ENCODE data around the gene PAPOLB.
"Not testable (repeated sequence)": the region's sequence is repeated elsewhere in the genome, so short reads cannot be mapped to it uniquely, and the experiment has no call there.

Gene PAPOLB

DNA sequence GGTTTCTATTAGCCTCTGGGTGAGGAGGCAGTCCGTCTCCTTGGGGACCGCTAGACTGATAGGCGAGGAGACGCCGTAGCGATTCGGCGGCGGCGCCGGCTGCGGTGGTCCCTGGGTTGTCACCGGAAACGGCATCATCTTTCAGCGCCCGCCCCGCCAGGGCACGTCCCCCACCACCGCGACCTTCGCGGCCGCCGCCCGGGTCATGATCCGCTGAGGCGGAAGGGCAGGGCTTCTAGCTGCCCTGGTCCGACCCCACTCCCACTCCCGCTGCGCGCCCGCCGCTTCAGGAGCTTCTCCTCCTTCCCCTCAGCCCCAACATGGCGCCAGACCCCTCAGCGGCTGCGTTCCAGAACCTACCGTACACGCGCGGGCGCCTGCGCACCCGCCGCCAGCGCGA is at the start of gene PAPOLB:
Gene PAPOLB (minus strand): TSS at position 358 of the 400 bp plus-strand sequence. CDS start 220 bp downstream, at position 138.
- DNase-seq: no peak
- in situ Hi-C loops (cut with HindIII; ENCODE audit: low pct_ligation_motif_present, low pct_unique_long_range_greater_than_20kb, low sequenced_read_pairs): no loop called here

DNA sequence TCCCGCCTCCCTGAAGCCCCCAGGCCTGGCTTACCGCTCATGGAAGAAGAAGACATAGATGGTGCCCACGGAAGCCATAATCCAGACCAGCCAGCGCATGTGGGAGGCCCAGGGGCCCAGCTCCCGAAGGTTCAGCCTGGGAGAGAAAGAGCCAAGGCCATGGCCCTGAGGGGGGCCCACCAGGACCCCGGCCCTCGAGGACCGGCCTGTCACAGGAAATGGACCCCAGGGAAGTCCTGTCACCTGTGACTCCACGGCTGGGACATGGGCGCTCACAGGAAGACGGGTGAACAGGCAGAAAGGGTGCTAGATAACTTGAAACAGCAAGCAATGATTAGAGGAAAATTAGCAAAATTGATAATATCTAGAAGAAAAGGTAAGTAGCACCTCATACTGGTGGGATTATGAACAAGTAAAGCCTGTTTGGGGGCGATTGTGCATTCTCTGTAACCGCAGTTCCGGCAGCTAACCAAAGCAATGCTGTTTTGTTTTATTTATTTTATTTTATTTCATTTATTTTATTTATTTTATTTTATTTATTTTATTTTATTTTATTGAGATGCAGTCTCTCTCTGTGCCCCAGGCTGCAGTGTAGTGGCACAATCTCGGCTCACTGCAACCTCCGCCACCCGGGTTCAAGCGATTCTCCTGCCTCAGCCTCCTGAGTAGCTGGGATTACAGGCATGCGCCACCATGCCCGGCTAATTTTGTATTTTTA is 49.4 kb upstream of the PAPOLB start:
- in situ Hi-C loops (cut with HindIII; ENCODE audit: low pct_ligation_motif_present, low pct_unique_long_range_greater_than_20kb, low sequenced_read_pairs): no loop called here
- DNase-seq: no peak

DNA sequence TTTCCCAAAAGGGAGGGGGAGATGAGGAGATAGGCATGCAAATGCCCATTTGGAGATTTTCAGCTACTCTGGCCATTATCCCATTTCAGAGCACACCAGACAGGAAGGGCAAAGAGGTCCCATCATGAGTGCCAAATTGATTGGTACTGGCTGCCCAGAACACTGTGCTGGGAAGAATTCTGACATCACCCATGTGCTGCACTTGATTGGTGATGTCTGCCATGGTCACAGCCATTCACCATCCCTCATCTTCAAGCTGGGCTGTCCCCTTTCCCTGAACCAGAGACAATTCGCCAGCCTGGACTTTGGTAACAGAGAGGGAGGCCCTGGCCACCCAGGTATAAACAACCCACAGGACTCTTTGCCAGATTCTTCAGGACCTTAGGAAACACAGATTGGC is 44.9 kb upstream of the PAPOLB start:
- DNase-seq: no peak
- in situ Hi-C loops (cut with HindIII; ENCODE audit: low pct_ligation_motif_present, low pct_unique_long_range_greater_than_20kb, low sequenced_read_pairs): no loop called here

DNA sequence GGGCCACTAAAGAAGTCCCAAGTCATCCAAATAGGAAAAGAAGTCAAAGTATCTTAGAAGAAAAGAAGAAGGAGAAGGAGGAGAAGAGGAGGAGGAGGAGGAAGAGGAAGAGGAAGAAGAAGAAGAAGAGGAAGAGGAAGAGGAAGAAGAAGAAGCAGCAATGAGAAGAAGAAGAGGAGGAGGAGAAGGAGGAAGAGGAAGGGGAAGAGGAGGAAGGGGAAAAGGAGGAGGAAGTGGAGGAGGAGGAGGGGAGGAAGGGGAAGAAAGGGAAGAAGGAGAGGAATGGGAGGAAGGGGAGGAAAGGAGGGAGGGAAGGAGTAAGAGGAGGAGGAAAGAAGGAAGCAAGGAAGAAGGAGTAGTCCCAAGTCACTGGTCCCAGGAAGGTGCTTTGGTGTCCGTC is 43.3 kb upstream of the PAPOLB start:
- DNase-seq: no peak
- in situ Hi-C loops (cut with HindIII; ENCODE audit: low pct_ligation_motif_present, low pct_unique_long_range_greater_than_20kb, low sequenced_read_pairs): no loop called here

DNA sequence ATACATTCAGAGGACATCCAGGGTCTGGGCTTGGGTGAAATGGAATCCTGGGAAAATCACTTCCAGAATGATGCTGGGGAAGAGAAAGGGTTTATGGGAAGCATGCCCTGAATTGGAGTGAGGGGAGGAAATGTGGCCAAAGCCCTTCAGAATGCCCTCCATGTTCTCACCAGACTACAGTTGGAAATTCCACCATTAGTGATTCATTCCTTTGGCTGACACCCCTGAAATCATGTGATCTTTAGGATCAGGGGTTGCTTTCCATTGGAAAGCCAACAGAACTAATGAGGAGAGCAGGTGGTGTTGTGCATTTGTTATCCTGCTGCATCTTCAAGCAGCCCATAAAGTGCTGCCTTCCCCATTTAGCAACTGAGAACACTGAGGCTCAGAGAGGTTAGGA is 42.5 kb upstream of the PAPOLB start:
- in situ Hi-C loops (cut with HindIII; ENCODE audit: low pct_ligation_motif_present, low pct_unique_long_range_greater_than_20kb, low sequenced_read_pairs): no loop called here
- no peak for DNase-seq

DNA sequence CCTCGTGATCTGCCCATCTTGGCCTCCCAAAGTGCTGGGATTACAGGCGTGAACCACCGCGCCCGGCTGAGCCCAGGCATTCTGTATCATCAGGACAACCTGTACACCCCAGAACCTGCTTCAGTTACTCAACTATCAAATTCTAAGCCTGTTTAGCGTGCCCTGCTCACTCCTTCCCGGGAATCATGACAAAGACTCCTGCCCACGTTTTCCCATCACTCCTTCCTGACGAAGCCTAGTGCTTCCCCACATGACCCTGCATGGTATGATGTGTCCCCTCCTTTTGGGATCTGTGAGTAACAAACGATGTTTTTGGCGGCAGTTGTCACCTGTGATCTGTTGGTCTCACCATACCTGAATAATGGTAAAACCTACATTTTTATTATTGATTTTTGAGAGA is 33.9 kb upstream of the PAPOLB start:
- no peak for DNase-seq
- in situ Hi-C loops (cut with HindIII; ENCODE audit: low pct_ligation_motif_present, low pct_unique_long_range_greater_than_20kb, low sequenced_read_pairs): no loop called here

DNA sequence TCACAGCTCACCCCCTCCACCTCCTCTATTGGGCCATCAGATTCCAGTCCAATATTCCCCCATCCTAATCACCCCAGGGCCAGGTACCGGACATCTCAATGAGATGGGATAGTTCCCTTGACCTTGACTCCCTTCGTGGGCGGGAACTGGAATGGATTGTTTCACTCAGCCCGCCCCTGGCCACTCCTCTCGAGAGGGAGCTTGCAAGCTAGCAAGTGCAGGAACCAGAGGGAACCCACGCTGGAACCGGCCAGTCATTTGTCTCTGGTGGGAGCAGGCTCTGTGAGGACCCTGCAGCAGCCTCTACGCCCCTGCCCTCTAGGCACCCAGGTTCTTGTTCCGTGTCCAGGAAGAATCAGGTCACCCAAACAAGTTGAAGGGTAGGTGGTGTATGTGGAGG is 32.7 kb upstream of the PAPOLB start:
- no peak for DNase-seq
- in situ Hi-C loops (cut with HindIII; ENCODE audit: low pct_ligation_motif_present, low pct_unique_long_range_greater_than_20kb, low sequenced_read_pairs): no loop called here

DNA sequence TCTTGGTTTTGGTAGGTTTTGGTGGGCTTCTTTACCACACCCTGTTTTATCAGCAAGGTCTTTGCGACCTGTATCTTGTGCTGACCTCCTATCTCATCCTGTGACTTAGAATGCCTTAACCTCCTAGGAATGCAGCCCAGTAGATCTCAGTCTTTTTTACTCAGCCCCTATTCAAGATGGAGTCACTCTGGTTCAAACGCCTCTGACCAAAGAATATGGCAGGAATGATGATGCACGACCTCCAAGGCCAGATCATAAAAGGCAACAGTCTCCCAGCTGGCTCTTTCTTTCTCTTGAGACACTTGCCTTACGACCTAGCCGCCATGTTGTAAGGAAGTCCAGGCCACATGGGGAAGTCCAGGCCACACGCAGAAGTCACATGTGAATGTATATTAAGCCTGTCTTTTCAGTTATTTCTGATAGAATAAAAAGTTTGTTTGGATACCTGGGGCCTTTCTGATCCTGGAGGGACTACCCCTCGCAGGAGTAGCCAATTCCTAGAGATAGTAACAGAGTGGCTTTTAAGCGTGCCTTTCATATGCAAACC is 32.2 kb upstream of the PAPOLB start:
- no peak for DNase-seq
- in situ Hi-C loops (cut with HindIII; ENCODE audit: low pct_ligation_motif_present, low pct_unique_long_range_greater_than_20kb, low sequenced_read_pairs): no loop called here

DNA sequence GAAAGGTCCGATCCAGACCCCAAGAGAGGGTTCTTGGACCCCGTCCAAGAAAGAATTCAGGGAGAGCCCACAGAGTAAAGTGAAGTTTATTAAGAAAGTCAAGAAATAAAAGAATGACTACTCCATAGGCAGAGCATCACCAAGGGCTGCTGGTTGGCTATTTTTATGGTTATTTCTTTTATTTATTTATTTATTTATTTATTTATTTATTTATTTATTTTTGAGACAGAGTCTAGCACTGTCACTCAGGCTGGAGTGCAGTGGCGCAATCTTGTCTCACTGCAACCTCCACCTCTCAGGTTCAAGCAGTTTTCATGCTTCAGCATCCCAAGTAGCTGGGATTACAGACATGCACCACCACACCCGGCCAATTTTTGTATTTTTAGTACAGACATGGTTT is 31.4 kb upstream of the PAPOLB start:
- in situ Hi-C loops (cut with HindIII; ENCODE audit: low pct_ligation_motif_present, low pct_unique_long_range_greater_than_20kb, low sequenced_read_pairs); DNase-seq: not testable (repeated sequence)

DNA sequence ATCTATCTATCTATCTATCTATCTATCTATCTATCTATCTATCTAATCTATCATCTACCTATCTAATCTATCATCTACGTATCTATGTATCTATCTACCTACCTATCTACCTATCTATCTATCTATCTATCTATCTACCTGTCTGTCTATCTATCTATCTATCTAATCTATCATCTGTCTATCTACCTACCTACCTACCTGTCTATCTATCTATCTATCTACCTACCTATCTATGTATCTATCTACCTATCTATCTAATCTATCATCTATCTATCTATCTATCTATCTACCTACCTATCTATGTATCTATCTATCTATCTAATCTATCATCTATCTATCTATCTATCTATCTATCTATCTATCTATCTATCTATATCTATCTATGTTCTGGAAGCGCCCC is 29.7 kb upstream of the PAPOLB start:
- in situ Hi-C loops (cut with HindIII; ENCODE audit: low pct_ligation_motif_present, low pct_unique_long_range_greater_than_20kb, low sequenced_read_pairs); DNase-seq: not testable (repeated sequence)

DNA sequence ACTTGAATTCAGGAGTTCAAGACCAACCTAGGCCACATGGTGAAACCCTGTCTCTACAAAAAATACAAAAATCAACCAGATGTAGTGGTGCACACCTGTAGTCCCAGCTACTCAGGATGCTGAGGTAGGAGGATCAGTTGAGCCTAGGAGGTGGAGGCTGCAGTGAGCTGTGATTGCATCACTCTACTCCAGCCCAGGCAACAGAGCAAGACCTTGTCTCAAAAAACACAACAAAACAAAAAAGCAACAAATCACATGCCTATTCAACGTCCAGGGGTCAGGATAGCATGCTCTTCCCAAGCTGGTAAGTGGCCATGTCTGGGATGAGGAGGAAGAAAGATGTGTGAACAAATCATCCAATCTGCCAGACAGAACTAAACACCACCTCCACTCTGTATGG is 27.9 kb upstream of the PAPOLB start:
- in situ Hi-C loops (cut with HindIII; ENCODE audit: low pct_ligation_motif_present, low pct_unique_long_range_greater_than_20kb, low sequenced_read_pairs): no loop called here
- no peak for DNase-seq

DNA sequence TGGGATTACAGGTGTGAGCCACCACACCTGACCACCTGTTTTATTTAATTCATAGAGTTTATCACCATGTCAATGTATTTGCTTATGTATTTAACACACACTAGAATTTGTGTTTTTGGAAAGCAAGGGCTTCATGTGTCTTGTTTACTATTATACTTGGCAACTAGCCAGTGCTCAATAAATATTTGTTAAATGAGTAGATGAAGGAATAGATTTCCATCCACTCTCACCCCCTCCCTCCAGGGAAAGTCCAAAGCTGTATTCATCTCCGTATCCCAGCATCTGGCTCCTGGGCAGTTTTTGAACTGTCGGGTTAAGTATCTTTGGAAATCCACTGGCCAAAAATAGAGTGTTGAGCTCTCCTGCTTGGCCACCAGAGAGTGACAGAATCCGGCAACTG is 26.3 kb upstream of the PAPOLB start:
- no peak for DNase-seq

DNA sequence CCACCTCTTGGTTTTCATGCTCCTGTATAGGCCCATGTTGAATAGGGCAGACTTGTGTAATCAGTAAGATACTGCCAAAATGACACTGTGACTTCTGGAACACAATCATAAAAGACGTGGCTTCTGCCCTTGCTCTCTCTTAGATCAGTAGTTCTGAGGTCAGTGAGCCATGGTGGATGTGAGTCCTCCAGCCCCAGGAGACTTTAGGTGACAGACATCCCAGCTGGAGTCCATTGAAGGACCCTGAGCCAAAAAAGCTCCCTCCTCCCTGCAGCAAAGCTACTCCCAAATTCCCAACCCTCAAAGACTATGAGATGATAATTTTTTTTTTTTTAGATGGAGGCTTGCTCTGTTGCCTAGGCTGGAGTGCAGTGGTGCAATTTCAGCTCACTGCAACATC is 24.8 kb upstream of the PAPOLB start:
- in situ Hi-C loops (cut with HindIII; ENCODE audit: low pct_ligation_motif_present, low pct_unique_long_range_greater_than_20kb, low sequenced_read_pairs): no loop called here
- no peak for DNase-seq

More for the DNA sequence above, 26.3 kb upstream of the PAPOLB start:
- in situ Hi-C loops (cut with HindIII; ENCODE audit: low pct_ligation_motif_present, low pct_unique_long_range_greater_than_20kb, low sequenced_read_pairs): no loop called here

DNA sequence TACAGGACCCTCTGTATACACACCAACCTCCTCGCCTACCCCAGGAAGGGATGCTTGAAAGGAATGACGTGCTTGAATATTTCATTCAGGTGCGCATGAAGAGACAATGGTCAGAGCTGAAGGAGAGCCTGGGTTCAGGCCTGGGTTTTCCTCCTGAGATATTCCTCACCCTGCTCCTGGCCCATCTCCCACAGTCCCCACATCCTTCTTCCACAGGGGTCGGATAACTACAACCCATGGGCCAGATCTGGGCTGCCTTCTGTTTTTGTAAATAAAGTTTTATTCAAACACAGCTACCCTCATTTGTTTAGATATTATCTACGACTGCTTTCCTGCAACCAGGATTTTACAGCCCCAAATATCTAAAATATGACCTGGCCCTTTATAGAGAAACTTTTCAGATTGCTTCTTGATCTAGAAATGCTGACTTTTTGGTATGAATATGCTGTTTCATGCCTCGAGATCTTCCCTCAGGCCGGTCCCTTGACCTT is 23.5 kb upstream of the PAPOLB start:
- in situ Hi-C loops (cut with HindIII; ENCODE audit: low pct_ligation_motif_present, low pct_unique_long_range_greater_than_20kb, low sequenced_read_pairs): no loop called here
- DNase-seq: no peak

DNA sequence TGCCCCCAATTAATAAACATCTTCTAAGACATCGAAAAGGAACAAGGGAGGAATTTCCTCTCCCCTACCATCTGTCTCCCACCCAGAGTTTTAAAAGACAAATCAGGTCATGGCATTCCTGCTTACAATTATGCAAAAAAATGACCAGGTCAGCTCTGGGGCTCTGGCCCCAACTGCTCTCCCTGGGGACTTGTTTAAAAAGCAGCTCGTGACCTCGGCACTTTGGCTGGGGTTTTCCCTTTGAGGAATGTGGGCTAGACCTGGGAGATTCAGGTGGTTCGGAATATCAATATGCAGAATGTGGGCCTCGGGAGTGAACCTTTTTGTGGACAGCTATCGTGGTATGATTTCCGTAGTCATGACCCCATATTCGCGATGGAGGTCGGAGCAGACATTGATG is 22.3 kb upstream of the PAPOLB start:
- DNase-seq: no peak
- in situ Hi-C loops (cut with HindIII; ENCODE audit: low pct_ligation_motif_present, low pct_unique_long_range_greater_than_20kb, low sequenced_read_pairs): no loop called here

DNA sequence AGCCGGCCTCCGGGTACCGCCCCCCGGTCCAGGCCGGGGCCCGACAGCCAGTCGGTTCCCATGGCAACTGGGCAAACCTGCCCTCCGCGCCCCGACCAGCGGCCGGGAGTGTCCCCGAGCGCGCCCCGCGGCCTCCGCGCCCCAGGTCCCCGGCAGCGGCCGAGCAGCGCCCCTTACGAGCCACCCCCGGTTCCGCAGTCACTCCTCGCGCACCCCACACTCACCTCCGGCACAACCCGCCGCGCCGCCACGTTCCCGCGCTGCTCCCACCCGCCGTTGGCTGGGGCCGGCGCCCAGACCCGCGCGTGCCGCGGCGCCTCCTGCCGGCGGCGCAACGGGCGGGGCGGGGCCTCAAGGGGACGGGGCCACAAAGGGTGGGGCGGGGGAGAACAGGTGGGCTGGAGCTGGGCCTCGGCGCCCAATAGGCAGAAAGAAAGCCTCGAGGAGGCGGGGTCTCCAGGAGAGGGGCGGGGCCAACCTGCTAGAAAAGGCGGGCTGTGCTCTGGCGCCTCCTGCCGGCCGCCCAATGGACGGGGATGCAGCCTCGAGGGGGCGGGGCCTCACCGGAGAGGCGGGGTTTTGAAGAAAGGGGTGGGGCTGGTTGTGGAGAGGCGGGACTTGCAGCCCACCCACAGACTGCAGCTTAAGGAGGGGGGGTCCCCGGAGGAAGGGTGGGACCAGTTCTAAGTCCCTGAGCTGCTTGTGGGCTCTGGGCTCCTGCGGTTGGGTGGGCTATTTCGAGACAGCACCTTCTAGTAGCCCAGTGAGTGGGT is 21.7 kb upstream of the PAPOLB start, which contains the start of gene RADIL:
Gene RADIL (minus strand): TSS at position 345 of the 773 bp plus-strand sequence. CDS start 5,577 bp downstream, outside the sequence.
- DNase-seq: peak; percentile 96
- in situ Hi-C loops (cut with HindIII; ENCODE audit: low pct_ligation_motif_present, low pct_unique_long_range_greater_than_20kb, low sequenced_read_pairs): no loop called here

DNA sequence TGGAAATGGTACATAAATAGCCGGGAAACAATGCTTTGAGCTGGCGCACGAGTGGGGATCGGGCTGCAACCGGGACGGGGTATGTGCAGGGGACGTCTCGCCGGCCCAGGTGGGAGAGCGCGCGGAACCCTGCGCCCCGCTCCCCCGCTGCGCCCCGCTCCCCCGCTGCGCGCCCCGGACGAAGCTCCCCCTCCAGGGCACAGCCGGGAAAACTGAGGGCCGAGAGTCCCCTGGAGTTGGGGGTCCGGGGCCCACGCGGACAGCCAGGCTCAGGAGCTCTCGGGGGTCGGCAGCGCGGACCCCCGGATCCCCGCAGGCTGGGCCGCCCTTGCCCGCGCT is 21.2 kb upstream of the PAPOLB start:
- no peak for DNase-seq
- in situ Hi-C loops (cut with HindIII; ENCODE audit: low pct_ligation_motif_present, low pct_unique_long_range_greater_than_20kb, low sequenced_read_pairs): no loop called here

DNA sequence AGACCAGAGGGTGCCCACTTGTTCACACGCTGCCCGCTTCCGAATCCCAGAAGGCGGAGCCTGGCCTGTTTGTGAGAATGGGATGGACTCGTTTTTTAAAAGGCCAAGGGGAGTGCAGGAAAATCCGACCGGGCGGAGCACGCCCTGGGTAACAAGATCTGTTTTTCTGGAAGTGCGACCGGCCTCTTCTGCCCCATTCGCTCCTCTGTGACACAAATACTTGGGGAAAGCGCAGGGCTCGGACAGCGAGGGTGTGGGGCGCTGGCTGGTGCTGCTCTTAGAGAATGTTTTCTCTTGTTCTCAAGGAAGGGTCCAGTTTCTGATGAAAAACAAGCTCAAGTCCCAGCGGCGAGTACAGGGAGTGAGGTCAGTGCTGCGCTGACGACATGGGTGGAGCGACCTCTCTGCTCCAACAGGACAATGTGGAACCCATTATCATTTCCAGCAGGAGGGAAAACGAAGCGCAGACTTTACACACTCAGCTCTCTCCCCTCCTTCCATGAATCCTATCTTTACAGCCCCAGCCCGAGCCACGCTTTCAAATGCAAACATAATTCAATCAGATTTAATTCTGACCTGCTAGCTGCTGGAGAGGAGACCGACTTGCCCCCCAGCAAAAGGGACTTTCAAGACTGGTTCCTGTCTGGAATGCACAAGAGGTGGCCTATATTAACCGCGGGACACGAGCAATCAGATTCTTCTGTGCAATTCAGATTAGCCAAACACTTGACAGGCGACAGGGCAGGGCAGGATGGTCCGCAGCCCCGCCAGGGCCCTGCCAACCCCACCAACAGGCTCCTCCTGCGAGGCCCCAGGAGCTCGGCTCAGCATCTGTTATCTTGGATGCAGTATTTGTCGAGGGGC is 20.6 kb upstream of the PAPOLB start:
- in situ Hi-C loops (cut with HindIII; ENCODE audit: low pct_ligation_motif_present, low pct_unique_long_range_greater_than_20kb, low sequenced_read_pairs): no loop called here
- no peak for DNase-seq

DNA sequence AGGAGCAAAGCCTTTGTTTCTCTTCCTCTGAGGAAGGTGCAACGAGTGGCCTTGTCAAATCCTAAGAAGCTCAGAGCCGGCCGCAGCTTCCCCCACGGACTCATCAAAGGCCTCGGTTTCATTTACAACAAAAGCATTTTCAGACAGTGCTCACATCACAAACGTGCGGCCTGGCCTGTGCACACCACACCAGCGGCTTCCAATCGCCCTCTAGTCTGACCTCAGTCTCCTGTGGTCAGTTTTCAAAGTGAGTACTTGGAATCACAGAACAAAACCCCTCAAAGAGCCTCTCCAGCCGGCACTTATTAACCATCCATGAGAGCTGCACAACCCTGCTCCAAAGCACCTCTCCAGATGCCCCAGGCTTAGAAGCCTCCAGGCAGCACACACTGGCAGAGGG is 18.4 kb upstream of the PAPOLB start:
- no peak for DNase-seq
- in situ Hi-C loops (cut with HindIII; ENCODE audit: low pct_ligation_motif_present, low pct_unique_long_range_greater_than_20kb, low sequenced_read_pairs): no loop called here
